Stimulated activated CD8-positive, alpha-beta memory T cell treated with anti-CD3 and anti-CD28 coated beads, Interleukin-4, amount 100 ng/mL, for 4 hours (primary cell): ENCODE results near the gene USH2A.

ENCODE experiments used
- DNase-seq, 2 donors: peaks; one replicate each; pipeline ENCODE4 v3.0.0-alpha.2; 2020; ENCODE audit warnings: low read depth in 2 of 2, low spot score in 1 of 2

The USH2A gene

GRCh38 chr1:215877452-215877951, 545.7 kb downstream of the USH2A start:
- no peak for DNase-seq

- DNase-seq, result no peak
Observed at GRCh38 chr1:215875712-215876111, 547.5 kb downstream of the USH2A start.

- no peak for DNase-seq
Observed at GRCh38 chr1:215875236-215875635, 548.0 kb downstream of the USH2A start.

- no peak for DNase-seq
Observed at GRCh38 chr1:215872658-215873057, 550.6 kb downstream of the USH2A start.

GRCh38 chr1:215868500-215868899, 554.7 kb downstream of the USH2A start:
- no peak for DNase-seq

GRCh38 chr1:215865060-215865459, 558.2 kb downstream of the USH2A start:
- DNase-seq, result no peak

DNA sequence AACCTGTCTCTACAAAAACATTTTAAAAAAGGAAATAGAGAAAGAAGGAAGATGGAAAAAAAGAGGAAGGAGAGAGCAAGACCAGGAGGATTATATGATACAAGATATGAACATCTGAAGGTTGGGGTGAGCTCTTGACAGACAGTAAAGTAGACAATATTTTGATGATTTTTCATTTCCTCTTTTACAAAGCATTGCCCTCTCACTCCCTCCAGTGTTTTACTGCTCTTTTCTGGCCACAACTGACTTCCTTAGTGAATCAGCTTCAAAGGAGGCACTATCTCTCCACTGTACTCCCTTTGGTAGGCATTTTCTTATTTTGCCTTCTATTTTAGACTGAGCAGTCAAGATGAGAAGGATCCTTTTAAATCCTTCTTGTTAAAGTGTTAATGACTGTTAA, 559.5 kb downstream of the USH2A start:
- DNase-seq, result no peak

- no peak for DNase-seq
Observed at GRCh38 chr1:215860833-215861232, 562.4 kb downstream of the USH2A start.

DNA sequence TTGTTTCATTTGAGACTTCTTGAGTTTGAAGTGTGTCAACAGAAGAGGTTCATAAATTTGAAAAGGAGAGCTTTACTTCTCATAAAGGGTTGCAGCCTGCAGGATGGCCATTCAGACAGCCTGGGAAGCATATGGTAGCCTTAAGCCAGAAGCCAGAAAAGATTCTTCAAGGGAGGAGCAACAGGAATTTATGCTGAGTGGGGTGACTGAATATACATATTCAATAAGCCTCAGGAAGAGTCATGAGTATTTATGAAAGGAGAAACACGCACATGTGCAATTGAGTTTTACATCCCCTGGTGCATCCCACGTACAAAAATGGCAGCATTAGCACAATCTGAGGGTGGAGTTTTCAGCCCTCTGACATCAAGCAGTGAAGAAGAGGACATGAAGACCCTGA, 565.9 kb downstream of the USH2A start:
- DNase-seq, result no peak

DNA sequence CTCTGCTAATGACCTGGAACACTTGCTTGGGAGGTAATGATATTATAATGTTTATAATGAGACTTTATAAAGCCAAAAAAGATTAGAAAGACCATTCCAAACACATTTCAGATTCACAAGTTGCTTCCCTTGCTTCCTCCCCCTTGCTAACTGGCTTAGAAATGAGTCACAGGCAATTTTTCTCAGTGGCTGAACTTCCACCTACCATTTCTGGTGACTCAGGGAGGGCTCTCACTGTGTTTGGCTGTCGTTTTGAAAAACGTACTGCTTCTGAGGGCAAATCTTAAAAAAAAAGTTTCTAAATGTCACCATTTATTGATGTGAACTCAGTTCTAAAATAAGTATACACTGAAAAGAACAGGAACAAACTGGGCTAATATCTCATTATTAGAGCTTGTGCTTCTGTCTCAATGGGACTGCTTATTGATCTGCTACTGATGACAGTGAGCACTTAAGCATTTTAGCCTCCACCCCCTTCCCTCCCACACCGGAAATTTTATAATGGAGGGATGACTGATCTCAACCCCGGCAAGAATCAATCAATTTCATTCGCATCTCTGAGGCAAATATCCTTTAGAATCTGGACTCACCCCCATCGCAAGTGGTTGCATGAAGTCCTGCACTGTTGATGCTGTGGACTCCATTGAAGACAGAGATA, 577.9 kb downstream of the USH2A start:
- no peak for DNase-seq

- no peak for DNase-seq
Observed at GRCh38 chr1:215844777-215845176, 578.5 kb downstream of the USH2A start.

GRCh38 chr1:215844266-215844665, 579.0 kb downstream of the USH2A start:
- no peak for DNase-seq

GRCh38 chr1:215842905-215843304, 580.3 kb downstream of the USH2A start:
- DNase-seq, result no peak

GRCh38 chr1:215835951-215836350, 587.3 kb downstream of the USH2A start:
- DNase-seq, result no peak

DNA sequence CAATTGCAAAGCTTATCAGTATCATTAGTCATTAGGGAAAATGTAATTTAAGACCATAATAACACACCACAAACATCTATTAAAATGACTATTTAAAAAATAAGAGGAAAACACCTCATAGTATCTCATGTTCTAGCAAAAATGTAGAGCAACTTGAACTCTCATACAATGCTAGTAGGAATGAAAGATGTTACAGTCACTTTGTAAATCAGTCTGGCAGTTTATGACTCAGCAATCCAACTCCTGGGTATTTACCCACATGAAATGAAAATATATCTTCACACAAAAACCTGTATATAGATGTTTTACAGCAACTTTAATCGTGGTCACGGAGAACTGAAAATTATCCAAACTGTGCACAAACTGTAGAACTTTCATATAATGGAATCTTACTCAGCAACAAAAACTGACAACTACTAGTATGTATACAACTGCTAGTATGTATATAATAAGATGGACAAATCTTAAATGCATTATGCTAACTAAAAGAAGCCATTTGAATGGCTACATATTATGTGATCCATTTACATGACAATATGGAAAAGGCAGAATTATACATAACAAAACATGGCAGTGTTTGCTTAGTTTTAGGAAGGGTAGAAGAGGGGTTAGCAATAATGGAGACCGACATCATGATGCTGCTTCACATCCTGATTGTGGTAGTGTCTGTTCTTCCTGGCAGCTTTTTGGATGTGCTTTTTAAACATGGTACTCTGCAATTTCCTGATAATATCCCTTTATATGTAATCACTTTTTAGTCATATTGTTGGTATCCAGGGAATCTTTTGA, 589.1 kb downstream of the USH2A start:
- no peak for DNase-seq

GRCh38 chr1:215830226-215830810, 592.9 kb downstream of the USH2A start:
- DNase-seq, result no peak

- no peak for DNase-seq
Observed at GRCh38 chr1:215825056-215825455, 598.2 kb downstream of the USH2A start.

DNA sequence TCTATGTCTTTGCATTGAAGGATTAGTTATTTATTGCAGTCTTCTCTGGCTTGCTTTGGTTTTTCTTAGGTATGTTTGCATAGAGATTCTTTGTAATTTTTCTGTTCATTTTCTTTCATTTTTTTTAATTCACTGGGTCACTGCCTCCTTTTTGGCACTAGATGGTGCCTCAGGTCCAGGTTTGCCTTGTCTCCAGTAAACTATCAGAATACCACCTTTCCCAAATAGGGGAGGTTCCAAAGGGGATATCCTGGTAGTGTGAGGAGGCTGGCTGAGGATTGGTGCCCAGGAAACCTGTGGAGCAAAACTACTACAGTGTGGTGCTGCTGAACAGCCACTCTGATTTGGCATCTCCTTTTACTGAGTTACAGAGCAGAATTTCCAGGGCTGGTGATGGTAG, 599.0 kb downstream of the USH2A start:
- no peak for DNase-seq

GRCh38 chr1:215819114-215819513, 604.1 kb downstream of the USH2A start:
- no peak for DNase-seq

DNA sequence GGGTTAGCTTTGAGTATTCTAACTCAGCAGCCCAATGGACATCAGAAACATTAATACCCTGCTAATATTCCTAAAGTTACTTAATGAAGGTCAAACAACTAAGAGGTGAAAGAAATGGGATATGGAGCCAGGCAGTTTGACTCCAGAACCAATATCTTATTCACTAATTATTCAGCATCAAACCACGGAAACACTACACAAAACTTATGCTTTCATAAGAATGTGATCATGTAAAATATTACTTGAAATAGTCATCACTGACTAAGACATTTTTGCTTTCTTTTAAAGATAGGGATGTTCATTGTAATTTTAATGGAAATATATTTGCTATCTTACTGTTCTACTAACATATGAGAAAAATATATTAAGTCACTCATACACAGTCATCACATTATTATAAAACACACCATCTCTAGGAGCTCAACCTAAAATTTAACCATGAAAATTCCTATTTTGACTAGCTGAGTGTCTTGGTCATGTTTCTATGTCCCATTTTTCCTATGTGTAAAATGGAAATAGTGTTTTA, 615.3 kb downstream of the USH2A start:
- no peak for DNase-seq

DNA sequence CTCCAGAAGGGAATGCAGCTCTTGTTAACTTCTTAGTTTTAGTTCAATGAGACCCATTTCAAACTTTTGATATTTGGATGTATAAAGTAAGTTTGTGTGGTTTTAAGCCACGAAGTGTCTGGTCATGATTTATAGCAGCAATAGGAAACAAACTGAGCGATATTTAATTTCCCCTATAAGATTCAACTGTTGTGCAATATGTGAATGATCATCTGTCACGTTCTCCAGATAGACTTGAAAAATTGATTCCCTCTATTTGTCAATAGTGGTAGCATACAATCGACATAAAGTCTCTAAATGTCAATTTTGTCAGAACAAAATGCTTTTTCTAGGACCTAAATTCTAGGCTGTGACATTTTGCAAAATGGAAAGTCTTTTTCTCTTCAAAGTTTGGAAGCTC, 616.0 kb downstream of the USH2A start:
- DNase-seq, result no peak

DNA sequence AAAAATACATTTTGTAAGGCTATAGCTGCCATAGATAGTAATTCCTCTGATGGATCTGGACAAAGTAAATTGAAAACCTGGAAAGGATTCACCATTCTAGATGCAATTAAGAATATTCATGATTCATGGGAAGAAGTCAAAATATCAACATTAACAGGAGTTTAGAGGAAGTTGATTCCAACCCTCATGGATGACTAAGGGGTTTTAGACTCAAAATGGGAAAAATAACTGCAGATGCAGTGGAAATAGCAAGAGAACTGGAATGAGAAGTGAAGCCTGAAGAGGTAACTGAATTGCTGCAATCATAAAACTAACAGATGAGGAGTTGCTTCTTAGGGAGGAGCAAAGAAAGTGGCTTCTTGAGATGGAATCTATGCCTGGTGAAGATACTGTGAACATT, 625.4 kb downstream of the USH2A start:
- no peak for DNase-seq
